ENCODE results near the gene BPI. TPM values are rescaled to one million over a fixed set of nuclear protein-coding genes. Genes with fewer than 3 reads are reported as not detected.

BPI gene
- total RNA-seq, 2 donors from 2014 or later, result not detected

- DNase-seq, result no peak
- Histone ChIP-seq H3K36me3 (no peaks in the 10 kb centered on the region), H3K9ac (ENCODE audit: low read depth in 2 of 2, low read length in 2 of 2) (no peak overlapping the region), H3K4me3 (no peak overlapping the region), H3K27me3 (no peaks in the 10 kb centered on the region), H3K4me1 (no peaks in the 10 kb centered on the region), H3K27ac (no peak overlapping the region), H3K9me3 (no peaks in the 10 kb centered on the region)
- no peak for TF ChIP-seq CTCF (IDR thresholded peaks at IDR 0.05)
- intact Hi-C loops (cut with DNase I), result loop anchor here (10.0 kb wide), 1 partner anchor 251 kb away; no protein-coding TSS in a partner anchor
Measured at GRCh38 chr20:38325905-38326304, 21.9 kb downstream of the BPI start.

- no peak for TF ChIP-seq CTCF (IDR thresholded peaks at IDR 0.05)
- no peaks in the 10 kb centered on the region for H3K27me3 ChIP-seq
- no peaks in the 10 kb centered on the region for H3K36me3 ChIP-seq
- DNase-seq, result no peak
- H3K9me3 ChIP-seq, result no peaks in the 10 kb centered on the region
- intact Hi-C loops (cut with DNase I), result loop anchor here (10.0 kb wide), 1 partner anchor 252 kb away; no protein-coding TSS in a partner anchor
- H3K9ac ChIP-seq (ENCODE audit: low read depth in 2 of 2, low read length in 2 of 2), result no peak overlapping the region
- no peak overlapping the region for H3K27ac ChIP-seq
- no peak overlapping the region for H3K4me3 ChIP-seq
- H3K4me1 ChIP-seq, result no peaks in the 10 kb centered on the region
Measured at GRCh38 chr20:38326309-38326708, 22.4 kb downstream of the BPI start.

- no peaks in the 10 kb centered on the region for H3K9me3 ChIP-seq
- intact Hi-C loops (cut with DNase I), result no loop called here
- no peak overlapping the region for H3K4me3 ChIP-seq
- no peak overlapping the region for H3K27ac ChIP-seq
- H3K4me1 ChIP-seq, result no peaks in the 10 kb centered on the region
- H3K36me3 ChIP-seq, result no peaks in the 10 kb centered on the region
- no peak for DNase-seq
- no peak overlapping the region for H3K9ac ChIP-seq (ENCODE audit: low read depth in 2 of 2, low read length in 2 of 2)
- no peak for TF ChIP-seq CTCF (IDR thresholded peaks at IDR 0.05)
- H3K27me3 ChIP-seq, result no peaks in the 10 kb centered on the region
Measured at GRCh38 chr20:38330638-38331037, 26.7 kb downstream of the BPI start.

- no peak for TF ChIP-seq CTCF (IDR thresholded peaks at IDR 0.05)
Measured at GRCh38 chr20:38331245-38331644, 27.3 kb downstream of the BPI start.

GRCh38 chr20:38331814-38332213 lies 27.9 kb downstream of the BPI start:
- TF ChIP-seq CTCF (IDR thresholded peaks at IDR 0.05), result no peak
- intact Hi-C loops (cut with DNase I), result no loop called here
- Histone ChIP-seq H3K4me1 (no peaks in the 10 kb centered on the region), H3K4me3 (no peak overlapping the region), H3K27me3 (no peaks in the 10 kb centered on the region), H3K9me3 (no peaks in the 10 kb centered on the region), H3K36me3 (no peaks in the 10 kb centered on the region), H3K9ac (ENCODE audit: low read depth in 2 of 2, low read length in 2 of 2) (no peak overlapping the region), H3K27ac (no peak overlapping the region)
- no peak for DNase-seq

More at GRCh38 chr20:38331245-38331644, 27.3 kb downstream of the BPI start:
- Histone ChIP-seq H3K27me3 (no peaks in the 10 kb centered on the region), H3K4me3 (no peak overlapping the region), H3K4me1 (no peaks in the 10 kb centered on the region), H3K9me3 (no peaks in the 10 kb centered on the region), H3K27ac (no peak overlapping the region), H3K9ac (ENCODE audit: low read depth in 2 of 2, low read length in 2 of 2) (no peak overlapping the region), H3K36me3 (no peaks in the 10 kb centered on the region)
- intact Hi-C loops (cut with DNase I), result no loop called here
- DNase-seq, result no peak

All from colonic mucosa (tissue), 4 donors.